ENCODE data around the gene ZNF839.
A peak's percentile ranks its signal among the peaks of the same experiment; 100 is the strongest.

The ZNF839 gene

GRCh38 chr14:102314242-102315011, 5.1 kb upstream of the ZNF839 start:
- peak; percentile 81 for TF ChIP-seq CTCF (conservative IDR thresholded peaks at IDR 0.05; ENCODE audit: low read depth, low read length)
- peak overlapping the region; percentile 64 for H3K4me3 ChIP-seq (ENCODE audit: low read length)
- DNase-seq (ENCODE audit: low read depth), result no peak

- no peak for TF ChIP-seq CTCF (conservative IDR thresholded peaks at IDR 0.05; ENCODE audit: low read depth, low read length)
- DNase-seq (ENCODE audit: low read depth), result no peak
- H3K4me3 ChIP-seq (ENCODE audit: low read length), result no peak overlapping the region
Observed at GRCh38 chr14:102315121-102315520, 4.4 kb upstream of the ZNF839 start.

GRCh38 chr14:102316338-102316742, 3.2 kb upstream of the ZNF839 start:
- H3K4me3 ChIP-seq (ENCODE audit: low read length), result peak overlapping the region; percentile 76
- no peak for DNase-seq (ENCODE audit: low read depth)
- TF ChIP-seq CTCF (conservative IDR thresholded peaks at IDR 0.05; ENCODE audit: low read depth, low read length), result no peak

- peak overlapping the region; percentile 78 for H3K4me3 ChIP-seq (ENCODE audit: low read length)
- TF ChIP-seq CTCF (conservative IDR thresholded peaks at IDR 0.05; ENCODE audit: low read depth, low read length), result peak; percentile 77
- DNase-seq (ENCODE audit: low read depth), result no peak
Observed at GRCh38 chr14:102316743-102317563, 2.6 kb upstream of the ZNF839 start.

GRCh38 chr14:102317564-102318248, 1.8 kb upstream of the ZNF839 start:
- H3K4me3 ChIP-seq (ENCODE audit: low read length), result peak overlapping the region; percentile 78
- no peak for DNase-seq (ENCODE audit: low read depth)
- peak; percentile 12 for TF ChIP-seq CTCF (conservative IDR thresholded peaks at IDR 0.05; ENCODE audit: low read depth, low read length)

GRCh38 chr14:102318781-102319276, 717 bp upstream of the ZNF839 start:
- DNase-seq (ENCODE audit: low read depth), result no peak
- TF ChIP-seq CTCF (conservative IDR thresholded peaks at IDR 0.05; ENCODE audit: low read depth, low read length), result no peak
- H3K4me3 ChIP-seq (ENCODE audit: low read length), result peak overlapping the region; percentile 83

All from retinal pigment epithelial cell (primary cell).